GM19193 (cell line): ENCODE data around the gene SRP9.

ENCODE experiments used
- POLR2A ChIP-seq: IDR thresholded peaks from 4 replicates; pipeline ENCODE4 v1.6.1; 2011; ENCODE audit not compliant: insufficient read depth, insufficient read length; ENCODE audit errors: extremely low read depth

SRP9 gene

DNA sequence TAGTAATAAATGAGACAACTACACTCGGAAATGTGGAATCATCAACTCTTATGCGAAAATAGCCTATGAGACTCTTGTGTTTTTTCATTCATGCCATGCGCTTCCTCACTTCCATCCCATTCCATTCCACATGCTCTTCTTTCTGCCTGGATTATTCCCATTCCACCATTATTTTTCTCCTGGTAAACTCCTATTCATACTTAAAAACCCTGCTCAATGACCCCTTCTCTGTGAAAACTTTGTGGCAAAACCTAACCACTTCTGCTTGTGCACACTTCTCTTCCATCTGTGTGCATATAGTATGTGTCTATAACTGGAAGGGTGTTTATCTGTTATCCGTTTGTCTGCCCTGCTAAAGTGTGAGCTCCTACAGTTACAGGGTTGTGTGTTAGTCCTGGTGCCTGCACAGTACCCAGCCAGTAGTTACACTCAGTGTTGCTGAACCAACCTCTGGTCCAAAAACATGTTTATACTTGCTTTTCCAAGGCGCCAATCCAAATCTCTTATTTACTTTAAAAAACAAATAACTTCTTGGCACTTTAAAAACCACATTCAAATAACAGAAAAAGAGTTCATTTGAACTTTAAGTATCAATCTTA, 43.0 kb downstream of the SRP9 start:
- no peak for TF ChIP-seq POLR2A

DNA sequence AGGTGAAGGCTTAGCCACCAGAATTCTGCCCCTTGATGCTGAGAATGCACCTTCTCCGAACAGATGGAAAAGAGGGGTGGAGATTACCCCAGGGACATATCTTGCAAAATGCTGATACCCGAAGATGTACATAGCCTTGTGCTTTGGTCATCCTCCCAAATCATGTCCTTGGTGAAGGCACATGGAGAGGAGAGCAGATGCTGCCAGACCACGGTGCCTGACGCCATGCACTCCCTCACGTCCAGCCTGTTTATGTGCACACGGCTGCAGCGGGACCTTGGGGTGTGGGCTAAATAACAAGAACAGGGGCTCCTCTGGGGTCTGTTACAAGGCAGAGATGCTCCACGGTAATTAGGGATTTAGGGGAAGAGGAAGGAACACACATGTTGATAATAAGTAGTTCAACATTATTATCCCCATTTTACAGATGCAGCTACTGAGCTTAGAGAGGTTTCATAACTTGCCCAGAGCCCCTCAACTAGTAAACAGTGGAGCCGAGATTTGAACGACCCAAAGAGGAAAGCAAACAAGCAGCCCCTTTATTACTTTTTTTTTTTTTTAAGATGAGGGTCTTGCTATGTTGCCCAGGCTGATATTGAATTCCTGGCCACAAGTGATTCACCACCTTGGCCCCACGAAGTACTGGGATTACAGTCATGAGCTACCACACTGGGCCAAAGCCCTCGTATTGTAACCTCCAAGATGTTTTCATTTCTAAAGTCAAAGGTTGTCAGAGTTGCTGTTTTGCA, 45.2 kb downstream of the SRP9 start:
- TF ChIP-seq POLR2A = no peak

- no peak for TF ChIP-seq POLR2A
Measured at GRCh38 chr1:225823811-225824261, 46.2 kb downstream of the SRP9 start.

DNA sequence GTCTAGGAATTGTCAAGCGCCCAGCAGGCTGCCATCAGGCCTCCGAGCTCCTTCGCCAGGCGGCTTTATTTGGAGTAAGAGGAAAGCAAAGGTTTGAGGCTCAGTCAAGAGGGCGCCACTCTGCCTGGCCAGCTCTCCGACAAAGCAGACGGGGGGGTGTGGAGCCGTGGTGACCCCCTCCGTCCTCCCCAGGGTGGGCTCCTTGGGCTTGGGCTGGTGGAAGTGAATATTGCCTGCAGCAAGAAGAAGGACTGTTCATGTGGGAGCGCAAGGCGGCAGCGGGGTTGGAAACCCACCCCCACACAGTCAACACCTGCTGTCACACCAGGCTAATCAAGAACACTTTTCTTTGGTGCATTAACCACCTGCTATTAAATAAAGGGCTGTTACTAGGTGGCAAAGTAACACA, 46.9 kb downstream of the SRP9 start:
- TF ChIP-seq POLR2A = no peak

GRCh38 chr1:225825078-225825477, 47.5 kb downstream of the SRP9 start:
- no peak for TF ChIP-seq POLR2A

DNA sequence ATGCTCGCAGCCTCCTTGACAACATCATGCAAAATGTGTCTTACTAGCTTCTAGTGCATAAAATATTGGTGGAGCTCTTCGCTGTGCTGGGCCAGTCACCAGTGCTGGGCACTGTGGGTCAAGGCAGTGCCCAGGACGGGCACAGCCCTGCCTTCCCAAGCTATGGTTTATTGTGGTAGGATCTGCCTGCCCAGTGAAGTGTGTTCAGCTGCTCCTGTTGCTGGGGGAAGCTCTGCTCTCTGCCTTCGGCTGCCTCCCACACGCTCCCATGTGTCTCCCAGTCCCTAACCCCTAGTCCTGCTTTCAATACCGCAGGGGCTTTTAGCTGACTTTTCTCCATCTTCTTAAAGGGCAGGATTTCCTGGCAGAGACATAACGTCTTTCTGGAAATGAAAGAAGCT, 48.0 kb downstream of the SRP9 start:
- TF ChIP-seq POLR2A = no peak

DNA sequence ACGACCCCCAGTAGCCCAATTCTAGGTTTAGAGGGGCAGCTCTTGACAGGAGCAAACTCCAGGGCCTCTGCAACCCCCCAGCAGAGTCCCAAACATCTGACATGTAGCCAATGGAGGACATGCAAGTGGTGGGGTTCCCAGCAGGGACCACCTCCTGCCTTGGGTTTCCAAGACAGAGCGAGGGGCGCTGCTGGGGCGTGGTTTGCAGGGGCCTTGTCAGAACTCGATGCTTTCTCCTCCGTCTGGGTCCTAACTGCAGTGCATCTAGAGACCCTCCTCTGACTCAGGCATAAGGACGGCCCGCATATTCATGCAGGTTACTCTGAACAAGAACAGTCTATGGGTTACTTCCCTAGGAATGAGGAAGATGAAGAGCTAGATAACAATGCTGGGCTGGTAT, 49.5 kb downstream of the SRP9 start:
- TF ChIP-seq POLR2A = no peak

GRCh38 chr1:225828706-225829345, 51.2 kb downstream of the SRP9 start:
- no peak for TF ChIP-seq POLR2A

DNA sequence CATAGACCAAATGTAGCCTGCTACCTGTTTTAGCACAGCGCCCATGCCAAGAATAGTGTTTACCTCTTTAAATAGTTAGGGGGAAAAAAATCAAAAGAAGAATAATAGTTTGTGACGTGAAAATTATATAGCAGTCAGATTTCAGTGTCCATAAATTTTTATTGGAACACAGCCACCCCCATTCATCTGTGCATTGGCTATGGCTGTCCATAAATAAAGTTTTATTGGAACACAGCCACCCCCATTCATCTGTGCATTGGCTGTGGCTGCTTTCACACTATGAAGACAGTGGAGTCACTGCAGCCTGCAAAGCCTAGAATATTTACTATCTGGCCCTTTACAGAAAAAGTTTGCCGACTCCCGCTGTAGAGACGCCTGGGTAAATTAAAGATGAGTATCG, 53.2 kb downstream of the SRP9 start:
- TF ChIP-seq POLR2A = no peak

- no peak for TF ChIP-seq POLR2A
Measured at GRCh38 chr1:225834417-225835329, 57.0 kb downstream of the SRP9 start.

GRCh38 chr1:225835856-225836255, 58.2 kb downstream of the SRP9 start:
- no peak for TF ChIP-seq POLR2A

DNA sequence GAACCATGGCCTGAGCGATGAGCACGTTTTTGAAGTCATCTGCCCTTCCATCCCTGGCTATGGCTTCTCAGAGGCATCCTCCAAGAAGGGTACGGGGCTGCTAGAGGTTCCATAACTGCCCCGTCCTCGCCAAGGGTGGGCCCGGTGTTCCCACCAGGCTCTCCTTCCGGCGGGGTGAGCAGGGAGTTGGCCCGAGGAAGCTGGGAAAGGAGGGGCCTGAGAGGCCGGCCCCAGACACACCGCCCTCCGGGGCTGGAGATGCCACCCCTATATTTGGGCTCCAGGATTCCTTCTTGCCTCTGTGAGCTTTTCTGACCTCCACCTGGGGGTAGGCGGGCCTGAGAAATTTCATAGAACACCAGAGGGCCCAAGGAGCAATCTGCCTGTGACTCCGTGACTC, 61.2 kb downstream of the SRP9 start:
- no peak for TF ChIP-seq POLR2A
